Measurements from ENCODE around the gene LSM5. TPM values are rescaled to one million over a fixed set of nuclear protein-coding genes. Genes with fewer than 3 reads are reported as not detected.

LSM5 gene
- total and polyA plus RNA-seq, 2 of the 4 experiments (the other 2 are of a cell fraction): 5.0 to 26.5 TPM

- no peak overlapping the region for H3K4ac ChIP-seq (ENCODE audit: low read depth, low read length)
- no CpG with 5 or more reads among the region's 2 CpGs for WGBS, 2 experiments (ENCODE audit: extremely low coverage in 2 of 2, insufficient read length in 1 of 2)
- H2AFZ ChIP-seq (replicated peaks; ENCODE audit: low read length, poor library complexity): no peak overlapping the region
- no peak for DNase-seq
- H2AK5ac ChIP-seq (ENCODE audit: low read depth, low read length): no peak overlapping the region
- no peak overlapping the region for H4K8ac ChIP-seq (ENCODE audit: low read depth in 2 of 2, low read length in 2 of 2)
- ChIA-PET POLR2A (ENCODE audit: unreplicated experiment) (no interaction called here), CTCF (no interaction called here)
- no peak overlapping the region for H4K91ac ChIP-seq (ENCODE audit: insufficient read depth, low read depth, low read length)
- H3K36me3 ChIP-seq (ENCODE audit: control insufficient read depth, insufficient read depth, low read length): no peaks in the 10 kb centered on the region
- no peaks in the 10 kb centered on the region for H4K20me1 ChIP-seq (ENCODE audit: insufficient read depth, low read length)
- H3K4me3 ChIP-seq (ENCODE audit: insufficient read depth, low read depth, low read length): no peak overlapping the region
- H3K18ac ChIP-seq (ENCODE audit: low read depth, low read length): no peak overlapping the region
- no peak overlapping the region for H3K14ac ChIP-seq (replicated peaks; ENCODE audit: low read depth, low read length)
- H3K56ac ChIP-seq (ENCODE audit: extremely low read depth, insufficient read depth, low read length): no peak overlapping the region
- in situ Hi-C loops (cut with MboI; ENCODE audit: low sequenced_read_pairs): no loop called here
- no peaks in the 10 kb centered on the region for H3K9me3 ChIP-seq (ENCODE audit: control insufficient read depth, insufficient read depth, low read length)
- no peak overlapping the region for H2BK20ac ChIP-seq (ENCODE audit: low read depth, low read length)
- H2BK5ac ChIP-seq (ENCODE audit: low read depth, low read length, poor library complexity, severe bottlenecking): no peak overlapping the region
- no peak overlapping the region for H3K9ac ChIP-seq (ENCODE audit: low read depth, low read length)
- BruUV-seq (replicated peaks): no TSS peak
- intact Hi-C loops (cut with micrococcal nuclease): no loop called here
- no peaks in the 10 kb centered on the region for H3K4me1 ChIP-seq (ENCODE audit: control insufficient read depth, insufficient read depth, low read length)
- H3K27ac ChIP-seq (ENCODE audit: insufficient read depth, low read length): no peak overlapping the region
- H3K23ac ChIP-seq (ENCODE audit: low read depth, low read length): no peak overlapping the region
- H3K4me2 ChIP-seq (ENCODE audit: low read depth, low read length): no peak overlapping the region
- H4K5ac ChIP-seq (ENCODE audit: low read depth, low read length): no peak overlapping the region
- no peak for ATAC-seq (ENCODE audit: low read depth)
- no peak overlapping the region for H2BK15ac ChIP-seq (ENCODE audit: low read depth, low read length)
- no peak overlapping the region for H2AK9ac ChIP-seq (replicated peaks; ENCODE audit: low read depth, low read length, poor library complexity)
- no peaks in the 10 kb centered on the region for H3K79me1 ChIP-seq (ENCODE audit: low read depth in 1 of 2, low read length in 2 of 2)
- no peaks in the 10 kb centered on the region for H3K27me3 ChIP-seq (ENCODE audit: control insufficient read depth, insufficient read depth, low read length)
- dilution Hi-C loops (cut with HindIII; ENCODE audit: low sequenced_read_pairs, unreplicated experiment): no loop called here
- no peak overlapping the region for H2BK120ac ChIP-seq (ENCODE audit: low read depth, low read length)
- TF ChIP-seq CHD1 (IDR thresholded peaks at IDR 0.05; ENCODE audit: low read depth, low read length) (no peak), CEBPB (IDR thresholded peaks at IDR 0.05; ENCODE audit: low read depth, low read length) (no peak), RFX5 (IDR thresholded peaks at IDR 0.05; ENCODE audit: low read depth, low read length) (no peak), RCOR1 (IDR thresholded peaks at IDR 0.05; ENCODE audit: insufficient replicate concordance, low read length) (no peak), RAD21 (IDR thresholded peaks at IDR 0.05; ENCODE audit: low read length) (no peak), SMC3 (IDR thresholded peaks at IDR 0.05; ENCODE audit: low read depth, low read length) (no peak), USF2 (IDR thresholded peaks at IDR 0.05; ENCODE audit: low read depth, low read length) (no peak), NFE2L2 (IDR thresholded peaks at IDR 0.05; ENCODE audit: low read depth, low read length) (no peak), MAFK (IDR thresholded peaks at IDR 0.05; ENCODE audit: low read depth, low read length) (no peak), MAZ (IDR thresholded peaks at IDR 0.05; ENCODE audit: borderline replicate concordance, low read depth, low read length) (no peak), MXI1 (IDR thresholded peaks at IDR 0.05; ENCODE audit: borderline replicate concordance, low read depth, low read length) (no peak), POLR2A (IDR thresholded peaks at IDR 0.05; ENCODE audit: low read depth, low read length) (no peak), FOS (IDR thresholded peaks at IDR 0.05; ENCODE audit: low read depth, low read length) (no peak), ELK1 (IDR thresholded peaks at IDR 0.05; ENCODE audit: borderline replicate concordance, low read depth, low read length) (no peak), CTCF (conservative IDR thresholded peaks at IDR 0.05; ENCODE audit: low read depth, low read length) (no peak), BHLHE40 (IDR thresholded peaks at IDR 0.05; ENCODE audit: low read depth, low read length) (no peak)
- H3K9me1 ChIP-seq (ENCODE audit: insufficient read depth, low read length): no peaks in the 10 kb centered on the region
These were observed 30.4 kb downstream of the LSM5 start for GRCh38 chr7:32459788-32460187.
